A549 (cell line): ENCODE data around the gene TULP3.

Experiments used
- CHD4 ChIP-seq: fragments of 200-600 bp; sonication (generic); IDR thresholded peaks from 2 replicates; pipeline ENCODE4 v1.6.1; 2016; ENCODE audit warnings: antibody characterized with exemption, mild to moderate bottlenecking, borderline replicate concordance
- CTCF ChIP-seq: fragments of >200 bp; sonication (Bioruptor Twin); formaldehyde crosslinking; IDR thresholded peaks from 3 replicates; pipeline ENCODE4 v1.5.1; 2016
- JUN ChIP-seq, 2 experiments: fragments of >200 bp; sonication (Bioruptor Twin); formaldehyde crosslinking; IDR thresholded peaks; 2 replicates in 1 of 2; 3 replicates in 1 of 2; pipeline ENCODE4 v1.6.1; 2016 to 2017
- MAZ ChIP-seq: fragments of 150-350 bp; IDR thresholded peaks from 2 replicates; pipeline ENCODE4 v1.6.1; 2014; ENCODE audit warnings: antibody characterized with exemption, low read depth, low read length, borderline replicate concordance
- NR3C1 ChIP-seq: fragments of >200 bp; sonication (Bioruptor Twin); formaldehyde crosslinking; IDR thresholded peaks from 3 replicates; pipeline ENCODE4 v1.6.1; 2017
- PBX3 ChIP-seq: IDR thresholded peaks from 2 replicates; pipeline ENCODE4 v1.6.1; 2012
- POLR2A ChIP-seq: IDR thresholded peaks from 2 replicates; pipeline ENCODE4 v1.6.1; 2012; ENCODE audit warnings: mild to moderate bottlenecking, low read length
- REST ChIP-seq: fragments of 200-600 bp; sonication (generic); IDR thresholded peaks from 2 replicates; pipeline ENCODE4 v1.6.1; 2016; ENCODE audit warnings: antibody characterized with exemption, mild to moderate bottlenecking, moderate library complexity

- TF ChIP-seq PBX3 (no peak), POLR2A (no peak), NR3C1 (no peak), MAZ (no peak), REST (no peak), CHD4 (no peak), CTCF (no peak), JUN (IDR thresholded peaks at IDR 0.05) (no peak)
Measured at GRCh38 chr12:2886768-2887450, 3.8 kb upstream of the TULP3 start.
